ENCODE results near the gene IKZF3. TPM values are rescaled to one million over a fixed set of nuclear protein-coding genes. Genes with fewer than 3 reads are reported as not detected.

Gene IKZF3
- total and polyA plus RNA-seq, 10 of the 15 experiments (the other 5 are each of a cell fraction or from before 2014, with no cell fraction given): 5.5 to 98.2 (median 47.6) TPM

- 31% methylated on average over 8 of the region's 8 CpGs for WGBS (ENCODE audit: insufficient coverage, insufficient replicate concordance, low lambda C conversion rate, missing lambda C conversion rate)
- POLR2A ChIA-PET: interaction anchor here (0.6 kb wide), 1 partner anchor 59 kb away, joined by 4 read pairs; no protein-coding TSS in a partner anchor
- H3K27me3 ChIP-seq (replicated peaks in 1 of 2; ENCODE audit: control insufficient read depth in 2 of 2, insufficient read depth in 2 of 2, low read length in 1 of 2): no peaks in the 10 kb centered on the region; a peak in 2 of 4 replicates
- FAIRE-seq (no peak), DNase-seq (ENCODE audit: low read depth, low spot score) (no peak), ATAC-seq (0 out of 3 replicates have a peak, but pooled peaks have one; percentile 23)
- H3K27ac ChIP-seq (ENCODE audit: control insufficient read depth, insufficient read depth): no peak overlapping the region
- H3K4me3 ChIP-seq: no peak overlapping the region
- H2AFZ ChIP-seq (ENCODE audit: control insufficient read depth, low read depth, low read length): no peak overlapping the region
- RAD21 ChIA-PET (ENCODE audit: unreplicated experiment): no interaction called here
- TF ChIP-seq MTA3 (IDR thresholded peaks at IDR 0.05; ENCODE audit: borderline replicate concordance, low read length) (no peak), NFYA (IDR thresholded peaks at IDR 0.05; ENCODE audit: borderline replicate concordance, low read depth, low read length) (no peak), SUPT20H (IDR thresholded peaks at IDR 0.05; ENCODE audit: borderline replicate concordance, control insufficient read depth, low read depth, low read length) (no peak)
- SMC1A ChIA-PET (ENCODE audit: uncharacterized antibody, unreplicated experiment): interaction anchor here (0.6 to 1.6 kb wide), 2 partner anchors 13 to 48 kb away, joined by 3 to 4 read pairs; no protein-coding TSS in a partner anchor
- no peaks in the 10 kb centered on the region for H3K9me3 ChIP-seq (replicated peaks; ENCODE audit: control insufficient read depth, insufficient read depth, low read length)
- BruUV-seq (replicated peaks): no TSS peak
- H3K36me3 ChIP-seq (ENCODE audit: control insufficient read depth in 2 of 2, insufficient read depth in 2 of 2, low read length in 1 of 2): no peaks in the 10 kb centered on the region
- no peaks in the 10 kb centered on the region for H4K20me1 ChIP-seq (ENCODE audit: control insufficient read depth, insufficient read depth)
- no peak overlapping the region for H3K4me2 ChIP-seq (ENCODE audit: control insufficient read depth, insufficient read depth)
- H3K79me2 ChIP-seq (ENCODE audit: control insufficient read depth, insufficient read depth, low read length): no peaks in the 10 kb centered on the region
- CTCF ChIA-PET: interaction anchor here (1.2 to 1.4 kb wide), 3 partner anchors 8 to 123 kb away, joined by 3 to 4 read pairs (median 3); no protein-coding TSS in a partner anchor
- H3K9ac ChIP-seq (ENCODE audit: control insufficient read depth, insufficient read depth, low read length): no peak overlapping the region
- in situ Hi-C loops (cut with MboI): no loop called here
- no peaks in the 10 kb centered on the region for H3K4me1 ChIP-seq (ENCODE audit: control insufficient read depth, insufficient read depth, low read length)
- intact Hi-C loops (cut with micrococcal nuclease; ENCODE audit: unreplicated experiment): no loop called here
These were observed 119.3 kb downstream of the IKZF3 start for GRCh38 chr17:39744836-39745215.

GRCh38 chr17:39744075-39744835, 119.9 kb downstream of the IKZF3 start:
- no peak overlapping the region for H3K4me3 ChIP-seq
- FAIRE-seq (no peak), DNase-seq (ENCODE audit: low read depth, low spot score) (no peak), ATAC-seq (no peak)
- H3K4me1 ChIP-seq (ENCODE audit: control insufficient read depth, insufficient read depth, low read length): peaks cover 3% of the 10 kb centered on the region; the same call in 1 of the 2 replicates
- H3K79me2 ChIP-seq (ENCODE audit: control insufficient read depth, insufficient read depth, low read length): no peaks in the 10 kb centered on the region
- H3K27ac ChIP-seq (ENCODE audit: control insufficient read depth, insufficient read depth): no peak overlapping the region
- no peaks in the 10 kb centered on the region for H3K9me3 ChIP-seq (replicated peaks; ENCODE audit: control insufficient read depth, insufficient read depth, low read length)
- no peaks in the 10 kb centered on the region for H3K36me3 ChIP-seq (ENCODE audit: control insufficient read depth in 2 of 2, insufficient read depth in 2 of 2, low read length in 1 of 2)
- no peak overlapping the region for H2AFZ ChIP-seq (ENCODE audit: control insufficient read depth, low read depth, low read length)
- no peaks in the 10 kb centered on the region for H4K20me1 ChIP-seq (ENCODE audit: control insufficient read depth, insufficient read depth)
- ChIA-PET SMC1A (ENCODE audit: uncharacterized antibody, unreplicated experiment) (interaction anchor here (0.6 to 1.6 kb wide), 2 partner anchors 13 to 49 kb away, joined by 3 to 4 read pairs; no protein-coding TSS in a partner anchor), CTCF (interaction anchor here (0.6 to 1.4 kb wide), 5 partner anchors 9 to 565 kb away, joined by 3 to 4 read pairs (median 3); no protein-coding TSS in a partner anchor), POLR2A (interaction anchor here (0.6 to 0.7 kb wide), 2 partner anchors 231 to 234 kb away, joined by 3 read pairs; no protein-coding TSS in a partner anchor), RAD21 (ENCODE audit: unreplicated experiment) (no interaction called here)
- no peak overlapping the region for H3K4me2 ChIP-seq (ENCODE audit: control insufficient read depth, insufficient read depth)
- intact Hi-C loops (cut with micrococcal nuclease; ENCODE audit: unreplicated experiment) (no loop called here), in situ Hi-C loops (cut with MboI) (no loop called here)
- H3K27me3 ChIP-seq (replicated peaks in 1 of 2; ENCODE audit: control insufficient read depth in 2 of 2, insufficient read depth in 2 of 2, low read length in 1 of 2): no peaks in the 10 kb centered on the region; a peak in 2 of 4 replicates
- H3K9ac ChIP-seq (ENCODE audit: control insufficient read depth, insufficient read depth, low read length): no peak overlapping the region
- WGBS (ENCODE audit: insufficient coverage, insufficient replicate concordance, low lambda C conversion rate, missing lambda C conversion rate): 60% methylated on average over 16 of the region's 16 CpGs
- TF ChIP-seq MEF2B (IDR thresholded peaks at IDR 0.05; ENCODE audit: partially characterized antibody, poor library complexity, severe bottlenecking): no peak
- no peak for TF ChIP-seq MLLT1 (IDR thresholded peaks at IDR 0.05)
- no peak for TF ChIP-seq IKZF2 (IDR thresholded peaks at IDR 0.05)
- TF ChIP-seq CHD4 (IDR thresholded peaks at IDR 0.05): no peak
- TF ChIP-seq TCF7 (IDR thresholded peaks at IDR 0.05; ENCODE audit: borderline replicate concordance): no peak
- no peak for TF ChIP-seq ATF7 (IDR thresholded peaks at IDR 0.05; ENCODE audit: low read depth)
- TF ChIP-seq POLR2AphosphoS5 (IDR thresholded peaks at IDR 0.05; ENCODE audit: low read length): no peak
- TF ChIP-seq HSF1 (IDR thresholded peaks at IDR 0.05; ENCODE audit: low read depth, low read length): no peak
- no peak for TF ChIP-seq NFXL1 (IDR thresholded peaks at IDR 0.05; ENCODE audit: borderline replicate concordance)
- TF ChIP-seq RUNX3 (IDR thresholded peaks at IDR 0.05; ENCODE audit: low read length): no peak
- no peak for TF ChIP-seq CREB1 (IDR thresholded peaks at IDR 0.05; ENCODE audit: low read depth)
- BruUV-seq (replicated peaks): no TSS peak
